ENCODE data around the gene ZNF565.
"Not testable (repeated sequence)": the region's sequence is repeated elsewhere in the genome, so short reads cannot be mapped to it uniquely, and the experiment has no call there.

ZNF565 gene

GRCh38 chr19:36215276-36216123, 1.0 kb upstream of the ZNF565 start:
- peak in 2 of 3 donors; percentile 8 to 14 for DNase-seq (ENCODE audit: low read depth in 2 of 3, low spot score in 1 of 3)

DNA sequence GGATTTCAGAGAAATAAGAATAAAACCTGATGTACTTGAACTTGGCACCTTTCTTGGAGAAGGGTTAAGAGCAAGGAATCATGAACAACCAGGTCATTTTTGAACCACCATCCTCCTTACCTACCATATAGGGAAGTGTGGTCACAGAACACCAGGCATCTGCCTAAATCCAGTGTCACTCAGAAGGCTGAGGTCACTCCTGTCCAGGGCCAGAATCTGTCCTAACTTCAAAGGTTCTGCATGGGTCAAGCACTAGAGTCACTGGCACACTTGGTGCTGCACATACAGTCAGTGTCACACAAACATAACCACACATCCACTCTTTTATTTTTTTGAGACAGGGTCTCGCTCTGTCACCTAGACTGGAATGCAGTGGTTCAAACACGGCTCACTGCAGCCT, 1.6 kb downstream of the ZNF565 start:
- DNase-seq (ENCODE audit: low read depth in 2 of 3, low spot score in 1 of 3) = no peak

DNA sequence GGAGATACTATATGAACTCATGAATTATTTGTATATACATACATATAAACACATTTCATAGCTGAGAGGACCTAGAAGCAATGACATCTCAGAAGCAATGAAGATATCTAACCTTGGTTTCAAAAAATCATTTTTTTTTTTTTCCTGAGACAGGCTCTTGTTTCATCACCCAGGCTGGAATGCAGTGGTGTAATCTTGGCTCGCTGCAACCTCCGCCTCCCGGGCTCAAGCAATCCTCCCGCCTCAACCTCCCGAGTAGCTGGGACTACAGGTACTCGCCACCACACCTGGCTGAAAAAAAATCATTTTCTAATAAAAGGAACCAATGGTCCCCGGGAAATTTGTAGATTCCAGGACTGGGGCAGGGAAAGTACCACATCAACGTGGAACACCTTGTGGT, 4.0 kb downstream of the ZNF565 start:
- no peak for DNase-seq (ENCODE audit: low read depth in 2 of 3, low spot score in 1 of 3)

DNA sequence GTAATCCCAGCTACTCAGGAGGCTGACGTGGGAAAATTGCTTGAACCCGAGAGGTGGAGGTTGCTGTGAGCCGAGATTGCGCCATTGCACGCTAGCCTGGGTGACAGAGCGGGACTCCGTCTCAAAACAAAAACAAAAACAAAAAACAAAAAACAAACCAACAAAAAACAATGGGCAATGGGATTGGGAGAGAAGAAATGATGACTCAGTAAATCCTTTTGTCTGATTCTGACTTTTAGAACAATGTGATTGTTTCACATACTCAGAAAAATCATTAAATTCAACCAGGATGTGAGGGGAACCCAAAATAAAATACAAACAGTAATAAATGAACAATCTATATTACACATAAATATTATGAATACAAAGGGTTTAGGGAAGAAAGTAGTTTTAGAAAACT, 5.1 kb downstream of the ZNF565 start:
- DNase-seq (ENCODE audit: low read depth in 2 of 3, low spot score in 1 of 3) = no peak

DNA sequence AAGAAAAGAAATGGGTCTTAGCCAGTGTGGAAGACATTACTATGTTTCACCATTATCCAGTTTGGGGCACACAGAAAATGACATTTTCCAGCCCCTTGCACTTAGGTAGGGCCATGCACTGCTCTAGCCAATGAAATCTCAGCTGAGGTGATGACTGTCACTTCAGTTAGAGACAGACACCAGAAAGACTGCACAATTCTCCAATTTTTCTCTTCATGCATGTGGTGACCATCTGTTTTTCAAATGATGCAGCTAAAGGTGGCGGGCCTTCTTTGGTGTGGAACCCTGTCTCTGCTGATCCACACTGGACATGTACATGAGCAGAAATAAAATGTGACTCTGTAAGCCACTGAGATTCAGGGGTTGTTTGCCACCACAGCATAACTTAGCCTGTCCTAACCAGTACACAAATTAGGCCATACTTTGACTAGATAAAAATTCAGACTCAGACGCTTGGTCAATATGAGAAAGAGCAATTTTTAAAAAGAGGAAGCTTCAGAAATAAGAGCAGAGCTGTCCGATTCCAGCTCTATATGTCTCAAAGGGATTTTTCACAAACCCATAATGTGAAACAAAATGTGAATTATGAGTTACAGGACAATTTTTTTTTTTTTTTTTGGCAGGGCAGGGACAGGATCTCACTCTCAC, 6.7 kb downstream of the ZNF565 start:
- no peak for DNase-seq (ENCODE audit: low read depth in 2 of 3, low spot score in 1 of 3)

- DNase-seq (ENCODE audit: low read depth in 2 of 3, low spot score in 1 of 3) = no peak
Measured at GRCh38 chr19:36203293-36203692, 11.2 kb downstream of the ZNF565 start.

GRCh38 chr19:36201684-36202083, 12.8 kb downstream of the ZNF565 start:
- no peak for DNase-seq (ENCODE audit: low read depth in 2 of 3, low spot score in 1 of 3)

DNA sequence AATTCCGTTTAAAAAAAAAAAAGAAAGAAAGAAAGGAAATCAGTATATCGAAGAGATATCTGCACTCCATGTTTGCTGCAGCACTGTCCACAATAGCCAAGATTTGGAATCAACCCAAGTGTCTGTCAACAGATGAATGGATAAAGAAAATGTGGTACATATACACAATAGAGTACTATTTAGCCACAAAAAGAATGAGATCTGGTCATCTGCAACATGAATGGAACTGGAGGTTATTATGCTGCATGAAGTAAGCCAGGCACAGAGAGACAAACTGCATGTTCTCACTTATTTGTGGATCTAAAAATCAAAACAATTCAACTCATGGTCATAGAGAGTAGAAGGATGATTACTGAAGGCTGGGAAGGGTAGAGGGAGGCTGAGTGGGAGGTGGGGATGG, 16.3 kb downstream of the ZNF565 start:
- DNase-seq (ENCODE audit: low read depth in 2 of 3, low spot score in 1 of 3) = no peak

- no peak for DNase-seq (ENCODE audit: low read depth in 2 of 3, low spot score in 1 of 3)
Measured at GRCh38 chr19:36196249-36196648, 18.2 kb downstream of the ZNF565 start.

- not testable (repeated sequence) for DNase-seq (ENCODE audit: low read depth in 2 of 3, low spot score in 1 of 3)
Measured at GRCh38 chr19:36186722-36187121, 27.7 kb downstream of the ZNF565 start.

DNA sequence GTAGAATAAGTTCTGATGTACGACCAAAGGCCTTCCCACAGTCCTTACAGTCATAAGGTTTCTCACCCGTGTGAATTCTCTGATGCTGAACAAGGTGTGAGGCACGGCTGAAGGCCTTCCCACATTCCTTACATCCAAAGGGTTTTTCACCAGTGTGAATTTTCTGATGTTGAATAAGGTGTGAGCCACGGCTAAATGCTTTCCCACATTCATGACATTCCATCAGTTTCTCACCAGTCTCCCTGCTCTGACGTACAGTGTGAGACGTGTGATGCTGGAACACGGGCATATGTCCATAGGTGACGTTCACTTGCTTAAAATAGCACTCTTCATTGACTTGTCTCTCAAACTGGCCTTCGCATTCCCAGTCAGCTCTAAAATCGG, 31.2 kb downstream of the ZNF565 start:
- no peak for DNase-seq (ENCODE audit: low read depth in 2 of 3, low spot score in 1 of 3)

GRCh38 chr19:36182612-36183244, 31.7 kb downstream of the ZNF565 start:
- DNase-seq (ENCODE audit: low read depth in 2 of 3, low spot score in 1 of 3) = no peak

DNA sequence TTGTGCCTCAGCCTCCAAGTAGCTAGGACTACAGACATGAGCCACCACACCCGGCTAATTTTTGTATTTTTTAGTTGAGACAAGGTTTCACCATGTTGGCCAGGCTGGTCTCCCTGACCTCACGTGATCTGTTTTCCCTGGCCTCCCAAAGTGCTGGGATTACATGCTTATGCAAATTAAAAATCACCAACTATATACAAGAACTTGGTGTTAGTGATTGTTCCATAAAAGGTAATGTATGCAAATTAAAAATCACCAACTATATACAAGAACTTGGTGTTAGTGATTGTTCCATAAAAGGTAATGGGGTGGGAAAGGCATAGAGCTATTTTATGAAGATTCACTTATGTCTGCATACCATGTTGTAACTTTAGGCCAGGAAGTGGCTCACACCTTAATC, 35.4 kb downstream of the ZNF565 start:
- DNase-seq (ENCODE audit: low read depth in 2 of 3, low spot score in 1 of 3) = not testable (repeated sequence)

- not testable (repeated sequence) for DNase-seq (ENCODE audit: low read depth in 2 of 3, low spot score in 1 of 3)
Measured at GRCh38 chr19:36173846-36174245, 40.6 kb downstream of the ZNF565 start.

GRCh38 chr19:36172852-36173251, 41.6 kb downstream of the ZNF565 start:
- no peak for DNase-seq (ENCODE audit: low read depth in 2 of 3, low spot score in 1 of 3)

DNA sequence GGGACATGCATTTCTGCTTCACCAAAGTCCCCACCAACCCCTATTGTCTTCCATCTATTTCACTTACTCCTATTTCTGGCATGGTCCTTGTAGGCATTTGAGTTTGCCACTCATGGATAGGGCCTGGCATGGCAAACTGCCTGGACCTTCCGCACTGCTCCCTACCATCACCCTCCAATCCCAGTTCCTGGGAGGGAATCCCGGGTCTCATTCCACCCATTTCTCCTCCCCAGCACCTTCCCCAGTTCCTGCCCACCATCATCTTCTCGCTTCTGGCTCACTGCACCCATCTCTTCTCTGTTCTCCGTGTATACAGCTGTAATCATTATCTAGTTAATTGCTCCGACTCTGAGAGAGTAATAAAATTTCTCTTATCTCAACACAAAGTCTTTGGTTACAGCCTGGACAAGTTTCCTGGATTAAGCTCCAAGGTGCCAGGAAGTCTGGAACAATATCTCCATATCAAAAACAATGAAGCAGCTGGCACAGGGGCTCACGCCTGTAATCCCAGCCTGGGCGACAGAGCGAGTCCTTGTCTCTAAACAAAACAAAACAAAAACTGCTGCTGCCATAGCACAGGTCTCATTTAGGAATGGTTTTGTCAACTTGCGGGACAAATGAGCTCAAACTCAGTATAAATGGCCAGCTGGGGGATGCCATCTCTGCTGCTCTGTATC, 45.2 kb downstream of the ZNF565 start:
- no peak for DNase-seq (ENCODE audit: low read depth in 2 of 3, low spot score in 1 of 3)

- no peak for DNase-seq (ENCODE audit: low read depth in 2 of 3, low spot score in 1 of 3)
Measured at GRCh38 chr19:36163813-36164212, 50.7 kb downstream of the ZNF565 start.

- no peak for DNase-seq (ENCODE audit: low read depth in 2 of 3, low spot score in 1 of 3)
Measured at GRCh38 chr19:36160821-36161596, 53.5 kb downstream of the ZNF565 start.

GRCh38 chr19:36153126-36153525, 61.3 kb downstream of the ZNF565 start:
- no peak for DNase-seq (ENCODE audit: low read depth in 2 of 3, low spot score in 1 of 3)

- no peak for DNase-seq (ENCODE audit: low read depth in 2 of 3, low spot score in 1 of 3)
Measured at GRCh38 chr19:36152352-36153091, 61.9 kb downstream of the ZNF565 start, which contains the start of gene COX7A1. TSS of gene COX7A1 (minus strand) at chr19:36152447. CDS start at chr19:36152407, 40 bp downstream.

Data from stimulated activated CD4-positive, alpha-beta T cell treated with anti-CD3 and anti-CD28 coated beads, Interleukin-12 subunit alpha, Interleukin-12 subunit beta, amount 100 ng/mL, for 48 hours (primary cell).